HCT116 (cell line): Measurements from ENCODE around the gene NCMAP. TPM values are rescaled to one million over a fixed set of nuclear protein-coding genes. Genes with fewer than 3 reads are reported as not detected.

Experiments used
- ATAC-seq: fragments of 200-7000 bp; cut with Tn5 transposase; 2 replicates; pipeline ENCODE4 v1.9.1; 2020; ENCODE audit warnings: mild to moderate bottlenecking, moderate library complexity
- BruUV-seq: library from RNA; stranded (reverse); fragments of 400-500 nt; replicated peaks from 2 replicates; lab custom pipeline; 2021; lab: Mats Ljungman, UMichigan
- CTCF ChIA-PET: fragments of 300-600 bp; sonication (Branson Sonifier 250); formaldehyde crosslinking; loops from one replicate; lab custom pipeline; 2021; ENCODE audit warnings: antibody characterized with exemption; lab: Charles Lee
- POLR2A ChIA-PET: fragments of 300-600, 350-600 bp; sonication (Branson Sonifier 250); formaldehyde crosslinking; loops from one replicate; lab custom pipeline; 2021; ENCODE audit warnings: antibody characterized with exemption; lab: Charles Lee
- RAD21 ChIA-PET, 2 experiments: fragments of 300-600 bp; sonication (Branson Sonifier 250); formaldehyde crosslinking; loops; one replicate each; lab custom pipeline; 2023; ENCODE audit warnings: low total read pairs in 2 of 2; ENCODE audit not compliant: uncharacterized antibody in 2 of 2, unreplicated experiment in 2 of 2, low non-redundant PET in 1 of 2; lab: Charles Lee
- DNase-seq: peaks from one replicate; pipeline ENCODE4 v3.0.0-alpha.2; 2010; ENCODE audit warnings: low read depth, low spot score
- H2AFZ ChIP-seq: fragments of 200-600 bp; shearing (Covaris generic), sonication (generic); 2 replicates; pipeline ENCODE4 v1.6.1; 2017; ENCODE audit warnings: low read depth, mixed run types, mixed read lengths, antibody characterized with exemption, low read length; ENCODE audit not compliant: poor library complexity, severe bottlenecking
- H3K27ac ChIP-seq: 2 replicates; pipeline ENCODE4 v1.5.1; 2012; ENCODE audit warnings: low read depth, low read length
- H3K27me3 ChIP-seq: fragments of 200-600 bp; sonication (generic); 2 replicates; pipeline ENCODE4 v1.6.1; 2016; ENCODE audit warnings: mixed run types, low read length, mixed read lengths; ENCODE audit not compliant: insufficient read depth
- H3K36me3 ChIP-seq, 2 experiments: fragments of 200-500 bp in 1 of 2; fragments of 200-600 bp in 1 of 2; sonication (Bioruptor generic) in 1 of 2; sonication (generic) in 1 of 2; 2 replicates each; pipeline versions ENCODE4 v1.5.1 to v1.6.1; 2014 to 2016; ENCODE audit warnings: low read length in 2 of 2, inconsistent platforms in 1 of 2, mixed read lengths in 1 of 2, mixed run types in 1 of 2; ENCODE audit not compliant: insufficient read depth in 2 of 2, control insufficient read depth in 1 of 2
- H3K4me1 ChIP-seq, 2 experiments: fragments of 200-600 bp in 1 of 2; sonication (generic) in 1 of 2; 2 replicates each; pipeline versions ENCODE4 v1.5.1 to v1.6.1; 2012 to 2017; ENCODE audit warnings: low read length in 2 of 2, inconsistent platforms in 1 of 2, mild to moderate bottlenecking in 1 of 2, mixed read lengths in 1 of 2, mixed run types in 1 of 2, moderate library complexity in 1 of 2; ENCODE audit not compliant: insufficient read depth in 2 of 2, control insufficient read depth in 1 of 2
- H3K4me2 ChIP-seq: fragments of 200-600 bp; sonication (generic); 2 replicates; pipeline ENCODE4 v1.6.1; 2017; ENCODE audit warnings: mixed run types, low read length, mixed read lengths
- H3K4me3 ChIP-seq, 2 experiments: fragments of 200-600 bp in 1 of 2; sonication (generic) in 1 of 2; replicated peaks in 1 of 2; 2 replicates each; pipeline ENCODE4 v1.5.1; 2011 to 2016; ENCODE audit warnings: low read length in 2 of 2, control low read depth in 1 of 2, low read depth in 1 of 2, mild to moderate bottlenecking in 1 of 2, mixed read lengths in 1 of 2, mixed run types in 1 of 2
- H3K79me2 ChIP-seq: fragments of 200-600 bp; sonication (generic); 2 replicates; pipeline ENCODE4 v1.6.1; 2017; ENCODE audit warnings: mild to moderate bottlenecking, mixed run types, low read length, moderate library complexity, mixed read lengths; ENCODE audit not compliant: insufficient read depth
- H3K9ac ChIP-seq: fragments of 200-600 bp; sonication (generic); 2 replicates; pipeline ENCODE4 v1.6.1; 2016; ENCODE audit warnings: low read length, mixed read lengths
- H3K9me2 ChIP-seq: fragments of 200-600 bp; sonication (generic), shearing (Covaris generic); 2 replicates; pipeline ENCODE4 v1.6.1; 2017; ENCODE audit warnings: mixed run types, mild to moderate bottlenecking, moderate library complexity; ENCODE audit not compliant: insufficient read depth
- H3K9me3 ChIP-seq, 2 experiments: fragments of 200-500 bp in 1 of 2; fragments of 200-600 bp in 1 of 2; sonication (Bioruptor generic) in 1 of 2; sonication (generic) in 1 of 2; 2 replicates each; pipeline ENCODE4 v1.6.1; 2014 to 2017; ENCODE audit warnings: low read length in 2 of 2, mixed read lengths in 2 of 2, inconsistent platforms in 1 of 2, low read depth in 1 of 2, mild to moderate bottlenecking in 1 of 2, mixed run types in 1 of 2, moderate library complexity in 1 of 2; ENCODE audit not compliant: control insufficient read depth in 1 of 2, insufficient read depth in 1 of 2
- H4K20me1 ChIP-seq: fragments of 200-600 bp; sonication (generic), shearing (Covaris generic); 2 replicates; pipeline ENCODE4 v1.6.1; 2017; ENCODE audit warnings: mixed run types, mild to moderate bottlenecking, moderate library complexity; ENCODE audit not compliant: insufficient read depth
- CTCF ChIP-seq, 3 experiments: fragments of 200-600 bp in 1 of 3; sonication (generic) in 1 of 3; IDR thresholded peaks in 2 of 3; conservative IDR thresholded peaks in 1 of 3; 2 replicates each; pipeline ENCODE4 v1.5.1; 2012 to 2017; ENCODE audit warnings: low read depth in 2 of 3, low read length in 2 of 3, antibody characterized with exemption in 1 of 3, borderline replicate concordance in 1 of 3, control low read depth in 1 of 3, mild to moderate bottlenecking in 1 of 3, mixed read lengths in 1 of 3, mixed run types in 1 of 3, moderate library complexity in 1 of 3; ENCODE audit not compliant: insufficient read depth in 1 of 3
- EGR1 ChIP-seq: IDR thresholded peaks from 2 replicates; pipeline ENCODE4 v1.6.1; 2012; ENCODE audit warnings: low read depth
- ELF1 ChIP-seq: IDR thresholded peaks from 2 replicates; pipeline ENCODE4 v1.6.1; 2012; ENCODE audit warnings: low read depth, borderline replicate concordance
- FOSL1 ChIP-seq: IDR thresholded peaks from 2 replicates; pipeline ENCODE4 v1.6.1; 2012; ENCODE audit warnings: low read depth
- MAX ChIP-seq: IDR thresholded peaks from 2 replicates; pipeline ENCODE4 v1.6.1; 2012
- POLR2A ChIP-seq: IDR thresholded peaks from 2 replicates; pipeline ENCODE4 v1.7.0; 2011; ENCODE audit warnings: borderline replicate concordance; ENCODE audit not compliant: insufficient read depth, insufficient read length; ENCODE audit errors: extremely low read depth
- POLR2AphosphoS5 ChIP-seq: IDR thresholded peaks from 2 replicates; pipeline ENCODE4 v1.6.1; 2011; ENCODE audit warnings: mild to moderate bottlenecking, low read depth, low read length, moderate library complexity
- RAD21 ChIP-seq: IDR thresholded peaks from 2 replicates; pipeline ENCODE4 v1.6.1; 2012; ENCODE audit warnings: low read depth, mild to moderate bottlenecking
- SIN3A ChIP-seq: IDR thresholded peaks from 2 replicates; pipeline ENCODE4 v1.6.1; 2012; ENCODE audit warnings: low read depth
- SRF ChIP-seq: IDR thresholded peaks from 2 replicates; pipeline ENCODE4 v1.6.1; 2012; ENCODE audit warnings: low read depth
- YY1 ChIP-seq: IDR thresholded peaks from 2 replicates; pipeline ENCODE4 v1.6.1; 2011; ENCODE audit warnings: low read length, low read depth, moderate library complexity, mild to moderate bottlenecking; ENCODE audit not compliant: insufficient replicate concordance; ENCODE audit errors: extremely low read depth
- ZFX ChIP-seq: fragments of 450-650 bp; IDR thresholded peaks from 2 replicates; pipeline ENCODE4 v1.6.1; 2017
- ZNF274 ChIP-seq: fragments of 200-500 bp; sonication (Bioruptor generic); IDR thresholded peaks from 2 replicates; pipeline ENCODE4 v1.6.1; 2014; ENCODE audit warnings: mild to moderate bottlenecking, low read depth, low read length, inconsistent platforms
- intact Hi-C: fragments of 100-400 bp; cut with micrococcal nuclease; formaldehyde crosslinking; loops from 2 replicates; pipeline ENCODE4 v1.10.0; 2022
- total RNA-seq: library from RNA; stranded (reverse); gene quantifications from one replicate; pipeline ENCODE4 v1.2.1, GENCODE V29; 2021; ENCODE audit not compliant: unreplicated experiment
- TF ChIP-seq, protein P1 (sequence below): IDR thresholded peaks from 2 replicates; pipeline ENCODE4 v1.6.1; 2012
- TF ChIP-seq, protein P2 (sequence below): IDR thresholded peaks from 2 replicates; pipeline ENCODE4 v1.6.1; 2011; ENCODE audit warnings: mild to moderate bottlenecking, low read length, moderate library complexity; ENCODE audit not compliant: insufficient replicate concordance; ENCODE audit errors: extremely low read depth

NCMAP gene
- total RNA-seq, 1 experiment from 2014 or later: 0.84 TPM

GRCh38 chr1:24545662-24546061 is 10.2 kb upstream of the NCMAP start:
- H3K9ac ChIP-seq: no peak overlapping the region
- H3K27ac ChIP-seq: no peak overlapping the region
- H3K79me2 ChIP-seq: no peaks in the 10 kb centered on the region
- H3K9me2 ChIP-seq: no peaks in the 10 kb centered on the region
- RAD21 ChIA-PET: no interaction called here
- no peaks in the 10 kb centered on the region for H3K27me3 ChIP-seq
- DNase-seq: no peak
- CTCF ChIA-PET: no interaction called here
- no peak for TF ChIP-seq MAX
- intact Hi-C loops: no loop called here
- ATAC-seq: no peak
- H3K4me2 ChIP-seq: no peak overlapping the region
- no peaks in the 10 kb centered on the region for H3K9me3 ChIP-seq
- H3K4me1 ChIP-seq: peaks cover 11 to 27% of the 10 kb centered on the region in 2 experiments
- H3K4me3 ChIP-seq: no peak overlapping the region
- no peaks in the 10 kb centered on the region for H3K36me3 ChIP-seq
- H2AFZ ChIP-seq: no peak overlapping the region
- no peaks in the 10 kb centered on the region for H4K20me1 ChIP-seq
- POLR2A ChIA-PET: no interaction called here
- BruUV-seq: no TSS peak

DNA sequence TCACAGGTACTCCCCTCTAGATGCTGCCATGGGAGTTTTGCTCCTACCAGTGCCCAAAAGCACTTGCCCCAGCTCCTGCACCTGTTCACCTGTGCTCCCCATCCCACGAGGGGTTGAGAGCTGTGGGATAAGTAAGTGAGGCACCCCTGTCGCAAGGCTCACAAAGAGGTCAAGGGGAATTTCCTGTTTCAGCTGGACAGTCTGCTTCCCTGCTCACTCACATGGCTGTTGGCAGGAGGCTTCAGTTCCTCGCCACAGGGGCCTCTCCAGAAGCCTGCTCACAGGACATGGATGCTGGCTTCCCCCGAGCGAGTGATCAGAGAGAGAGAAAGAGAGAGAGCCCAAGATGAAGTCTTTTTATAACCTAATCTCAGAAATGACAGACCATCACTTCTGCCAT is 8.7 kb upstream of the NCMAP start:
- Histone ChIP-seq H3K27ac (no peak overlapping the region), H3K4me2 (no peak overlapping the region), H4K20me1 (no peaks in the 10 kb centered on the region), H3K9ac (no peak overlapping the region), H3K79me2 (no peaks in the 10 kb centered on the region), H3K4me1 (peaks cover under 1 to 11% of the 10 kb centered on the region in 2 experiments; a peak in 3 of 4 replicates), H3K27me3 (no peaks in the 10 kb centered on the region), H2AFZ (no peak overlapping the region), H3K9me2 (no peaks in the 10 kb centered on the region), H3K36me3 (no peaks in the 10 kb centered on the region), H3K4me3 (no peak overlapping the region), H3K9me3 (no peaks in the 10 kb centered on the region)
- DNase-seq (no peak), ATAC-seq (no peak)
- ChIA-PET CTCF (interaction anchor here (0.9 to 1.5 kb wide), 2 partner anchors 21 to 283 kb away, joined by 3 read pairs; no protein-coding TSS in a partner anchor), RAD21 (no interaction called here), POLR2A (no interaction called here)
- intact Hi-C loops: no loop called here
- no TSS peak for BruUV-seq
- TF ChIP-seq, protein P1, sequence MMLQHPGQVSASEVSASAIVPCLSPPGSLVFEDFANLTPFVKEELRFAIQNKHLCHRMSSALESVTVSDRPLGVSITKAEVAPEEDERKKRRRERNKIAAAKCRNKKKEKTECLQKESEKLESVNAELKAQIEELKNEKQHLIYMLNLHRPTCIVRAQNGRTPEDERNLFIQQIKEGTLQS: no peak
- TF ChIP-seq SRF: no peak
- no peak for TF ChIP-seq SIN3A
- no peak for TF ChIP-seq EGR1
- TF ChIP-seq YY1: no peak
- no peak for TF ChIP-seq FOSL1
- TF ChIP-seq POLR2A: no peak
- TF ChIP-seq MAX: no peak
- no peak for TF ChIP-seq POLR2AphosphoS5
- no peak for TF ChIP-seq ELF1
- no peak for TF ChIP-seq ZFX
- TF ChIP-seq ZNF274: no peak
- TF ChIP-seq RAD21: no peak
- TF ChIP-seq CTCF (IDR thresholded peaks at IDR 0.05 in 2 of 3, conservative IDR thresholded peaks at IDR 0.05 in 1 of 3; ENCODE audit: borderline replicate concordance in 1 of 3, insufficient read depth in 1 of 3, low read depth in 2 of 3, low read length in 2 of 3): no peak
- TF ChIP-seq, protein P2, sequence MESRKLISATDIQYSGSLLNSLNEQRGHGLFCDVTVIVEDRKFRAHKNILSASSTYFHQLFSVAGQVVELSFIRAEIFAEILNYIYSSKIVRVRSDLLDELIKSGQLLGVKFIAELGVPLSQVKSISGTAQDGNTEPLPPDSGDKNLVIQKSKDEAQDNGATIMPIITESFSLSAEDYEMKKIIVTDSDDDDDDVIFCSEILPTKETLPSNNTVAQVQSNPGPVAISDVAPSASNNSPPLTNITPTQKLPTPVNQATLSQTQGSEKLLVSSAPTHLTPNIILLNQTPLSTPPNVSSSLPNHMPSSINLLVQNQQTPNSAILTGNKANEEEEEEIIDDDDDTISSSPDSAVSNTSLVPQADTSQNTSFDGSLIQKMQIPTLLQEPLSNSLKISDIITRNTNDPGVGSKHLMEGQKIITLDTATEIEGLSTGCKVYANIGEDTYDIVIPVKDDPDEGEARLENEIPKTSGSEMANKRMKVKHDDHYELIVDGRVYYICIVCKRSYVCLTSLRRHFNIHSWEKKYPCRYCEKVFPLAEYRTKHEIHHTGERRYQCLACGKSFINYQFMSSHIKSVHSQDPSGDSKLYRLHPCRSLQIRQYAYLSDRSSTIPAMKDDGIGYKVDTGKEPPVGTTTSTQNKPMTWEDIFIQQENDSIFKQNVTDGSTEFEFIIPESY: no peak
